ENCODE results near the gene SLC35G2. TPM values are rescaled to one million over a fixed set of nuclear protein-coding genes. Genes with fewer than 3 reads are reported as not detected.
A peak's percentile ranks its signal among the peaks of the same experiment; 100 is the strongest.
"Not testable (repeated sequence)": the region's sequence is repeated elsewhere in the genome, so short reads cannot be mapped to it uniquely, and the experiment has no call there.

Gene SLC35G2
- total RNA-seq, 4 donors from 2014 or later: 1.9 to 2.8 (median 2.7) TPM; not detected in 1

- no peaks in the 10 kb centered on the region for H3K9me3 ChIP-seq
- H3K4me1 ChIP-seq: peaks cover 0 to 9% (median 0%) of the 10 kb centered on the region in 4 donors
- peak overlapping the region in 2 of 4 donors; percentile 38 to 43 for H3K27ac ChIP-seq
- TF ChIP-seq POLR2A (IDR thresholded peaks at IDR 0.05): no peak
- no peak for TF ChIP-seq CTCF (IDR thresholded peaks at IDR 0.05)
- no peak overlapping the region for H3K4me3 ChIP-seq
- H3K36me3 ChIP-seq: no peaks in the 10 kb centered on the region
- H3K27me3 ChIP-seq: no peaks in the 10 kb centered on the region
- no peak for DNase-seq
These were observed 31.6 kb upstream of the SLC35G2 start for GRCh38 chr3:136787349-136787748.

GRCh38 chr3:136788154-136788553 is 30.8 kb upstream of the SLC35G2 start:
- Histone ChIP-seq H3K36me3 (no peaks in the 10 kb centered on the region), H3K9me3 (no peaks in the 10 kb centered on the region), H3K4me1 (peaks cover 0 to 9% (median 0%) of the 10 kb centered on the region in 4 donors), H3K27me3 (no peaks in the 10 kb centered on the region), H3K4me3 (no peak overlapping the region), H3K27ac (no peak overlapping the region)
- TF ChIP-seq CTCF (IDR thresholded peaks at IDR 0.05): no peak
- TF ChIP-seq POLR2A (IDR thresholded peaks at IDR 0.05): no peak
- no peak for DNase-seq

GRCh38 chr3:136789976-136790375 is 28.9 kb upstream of the SLC35G2 start:
- Histone ChIP-seq H3K27me3 (no peaks in the 10 kb centered on the region), H3K4me3 (no peak overlapping the region), H3K27ac (no peak overlapping the region), H3K4me1 (peaks cover 0 to 9% (median 0%) of the 10 kb centered on the region in 4 donors), H3K9me3 (no peaks in the 10 kb centered on the region), H3K36me3 (no peaks in the 10 kb centered on the region)
- DNase-seq: no peak
- TF ChIP-seq POLR2A (IDR thresholded peaks at IDR 0.05) (no peak), CTCF (IDR thresholded peaks at IDR 0.05) (no peak)

- Histone ChIP-seq H3K9me3 (no peaks in the 10 kb centered on the region), H3K36me3 (no peaks in the 10 kb centered on the region), H3K27me3 (no peaks in the 10 kb centered on the region), H3K4me1 (peaks cover 0 to 9% (median 0%) of the 10 kb centered on the region in 4 donors), H3K27ac (no peak overlapping the region), H3K4me3 (no peak overlapping the region)
- no peak for TF ChIP-seq CTCF (IDR thresholded peaks at IDR 0.05)
- no peak for TF ChIP-seq POLR2A (IDR thresholded peaks at IDR 0.05)
- no peak for DNase-seq
These were observed 28.1 kb upstream of the SLC35G2 start for GRCh38 chr3:136790786-136791185.

- Histone ChIP-seq H3K4me3 (no peak overlapping the region), H3K4me1 (peaks cover 0 to under 1% (median 0%) of the 10 kb centered on the region in 4 donors), H3K27ac (no peak overlapping the region), H3K9me3 (no peaks in the 10 kb centered on the region), H3K36me3 (no peaks in the 10 kb centered on the region), H3K27me3 (no peaks in the 10 kb centered on the region)
- no peak for DNase-seq
- TF ChIP-seq POLR2A (IDR thresholded peaks at IDR 0.05) (no peak), CTCF (IDR thresholded peaks at IDR 0.05) (no peak)
These were observed 26.2 kb upstream of the SLC35G2 start for GRCh38 chr3:136792556-136793330.

GRCh38 chr3:136801146-136801545 is 17.8 kb upstream of the SLC35G2 start:
- H3K4me1 ChIP-seq, H3K27ac ChIP-seq, DNase-seq, H3K27me3 ChIP-seq, H3K4me3 ChIP-seq, H3K36me3 ChIP-seq, H3K9me3 ChIP-seq: not testable (repeated sequence)

Data from Peyer's patch (tissue), 4 donors.